Esophagus squamous epithelium (tissue), 5 donors: ENCODE data around the gene LYL1. TPM values are rescaled to one million over a fixed set of nuclear protein-coding genes. Genes with fewer than 3 reads are reported as not detected.

ENCODE experiments used
- DNase-seq: peaks from one replicate; lab custom pipeline; 2025; lab: John Stamatoyannopoulos, UW
- H3K27ac ChIP-seq, 4 donors: fragments of 200-600 bp; sonication (generic); one replicate each; pipeline ENCODE4 v1.5.1; 2016 to 2019; ENCODE audit warnings: mild to moderate bottlenecking in 1 of 4
- H3K27me3 ChIP-seq, 4 donors: fragments of 200-600 bp; sonication (generic); 1 replicate in 3 of 4; 2 replicates in 1 of 4; pipeline versions ENCODE4 v1.5.1 to v1.6.0; 2017 to 2021; ENCODE audit warnings: antibody characterized with exemption in 1 of 4
- H3K36me3 ChIP-seq, 3 donors: fragments of 200-600 bp; sonication (generic); one replicate each; pipeline ENCODE4 v1.5.1; 2016 to 2019
- H3K4me1 ChIP-seq, 3 donors: fragments of 200-600 bp; sonication (generic); one replicate each; pipeline ENCODE4 v1.5.1; 2017 to 2019
- H3K4me3 ChIP-seq, 4 donors: fragments of 200-600 bp; sonication (generic); 1 replicate in 3 of 4; 2 replicates in 1 of 4; pipeline ENCODE4 v1.5.1; 2016 to 2019; ENCODE audit warnings: mild to moderate bottlenecking in 2 of 4, moderate library complexity in 1 of 4
- H3K9me3 ChIP-seq, 3 donors: fragments of 200-600 bp; sonication (generic); one replicate each; pipeline ENCODE4 v1.5.1; 2016 to 2019
- CTCF ChIP-seq, 6 experiments: fragments of 450-650 bp in 4 of 6; fragments of 200-600 bp in 2 of 6; sonication (generic) in 2 of 6; IDR thresholded peaks; one replicate each; pipeline ENCODE4 v1.5.1; 2016 to 2019; ENCODE audit warnings: antibody characterized with exemption in 6 of 6, mild to moderate bottlenecking in 4 of 6, moderate library complexity in 4 of 6
- POLR2A ChIP-seq, 4 donors: fragments of 450-650 bp; IDR thresholded peaks; one replicate each; pipeline ENCODE4 v1.6.1; 2017; ENCODE audit warnings: antibody characterized with exemption in 4 of 4, mild to moderate bottlenecking in 4 of 4, moderate library complexity in 3 of 4
- WGBS, 2 donors: methylation state at CpG; one replicate each; pipeline ENCODE4 v1.1.5; 2018; 5-methylcytosine and 5-hydroxymethylcytosine counted together
- intact Hi-C: fragments of 100-400 bp; cut with DNase I; formaldehyde crosslinking; loops from one replicate; pipeline ENCODE4 v1.15.0; 2022
- total RNA-seq, 4 donors: library from RNA; depleted of rRNA; stranded (reverse); fragments of >200 nt; gene quantifications; one replicate each; pipeline ENCODE4 v1.1.0, GENCODE V29; 2016
- donor health status: DM: yes; HTN: yes; CAD: no.

Gene LYL1
- total RNA-seq, 4 donors from 2014 or later: 2.1 to 13.0 (median 3.9) TPM

- Histone ChIP-seq H3K27ac (peak overlapping the region in 3 of 4 donors; percentile 72 to 94 (median 91)), H3K36me3 (peaks cover 0 to 89% (median 16%) of the 10 kb centered on the region in 3 donors), H3K4me1 (peaks cover 5 to 65% (median 30%) of the 10 kb centered on the region in 3 donors), H3K27me3 (no peaks in the 10 kb centered on the region), H3K9me3 (no peaks in the 10 kb centered on the region), H3K4me3 (no peak overlapping the region)
- TF ChIP-seq POLR2A (IDR thresholded peaks at IDR 0.05): no peak
- TF ChIP-seq CTCF (IDR thresholded peaks at IDR 0.05): peak in 1 of 6 experiments; percentile 27
- intact Hi-C loops: no loop called here
- no peak for DNase-seq
- 73% methylated on average over 3 of the region's 5 CpGs; no CpG with 5 or more reads in 1 of the 2 donors for WGBS, 2 donors
Observed at GRCh38 chr19:13089139-13089856, 13.4 kb downstream of the LYL1 start.

GRCh38 chr19:13087795-13088537 lies 14.7 kb downstream of the LYL1 start:
- H3K27ac ChIP-seq: peak overlapping the region in 1 of 4 donors; percentile 21
- TF ChIP-seq POLR2A (IDR thresholded peaks at IDR 0.05) (no peak), CTCF (IDR thresholded peaks at IDR 0.05) (no peak)

GRCh38 chr19:13087295-13087694 lies 15.4 kb downstream of the LYL1 start:
- H3K4me1 ChIP-seq: peaks cover 0 to 60% (median 21%) of the 10 kb centered on the region in 3 donors
- TF ChIP-seq POLR2A (IDR thresholded peaks at IDR 0.05): no peak
- no peak for TF ChIP-seq CTCF (IDR thresholded peaks at IDR 0.05)
- H3K4me3 ChIP-seq: no peak overlapping the region
- intact Hi-C loops: no loop called here
- H3K36me3 ChIP-seq: peaks cover 0 to 100% (median 25%) of the 10 kb centered on the region in 3 donors
- 78% methylated on average over 5 of the region's 12 CpGs; no CpG with 5 or more reads in 1 of the 2 donors for WGBS, 2 donors
- DNase-seq: no peak
- H3K27ac ChIP-seq: peak overlapping the region in 2 of 4 donors; percentile 21 to 42
- no peaks in the 10 kb centered on the region for H3K9me3 ChIP-seq
- no peaks in the 10 kb centered on the region for H3K27me3 ChIP-seq

More at GRCh38 chr19:13087795-13088537, 14.7 kb downstream of the LYL1 start:
- 80 to 93% methylated on average over 20 to 31 of the region's 37 CpGs for WGBS, 2 donors
- Histone ChIP-seq H3K27me3 (no peaks in the 10 kb centered on the region), H3K4me3 (no peak overlapping the region), H3K9me3 (no peaks in the 10 kb centered on the region), H3K4me1 (peaks cover 0 to 59% (median 24%) of the 10 kb centered on the region in 3 donors), H3K36me3 (peaks cover 0 to 99% (median 25%) of the 10 kb centered on the region in 3 donors)
- intact Hi-C loops: no loop called here
- no peak for DNase-seq

- Histone ChIP-seq H3K4me1 (peaks cover 0 to 60% (median 11%) of the 10 kb centered on the region in 3 donors), H3K36me3 (peaks cover 0 to 100% (median 25%) of the 10 kb centered on the region in 3 donors), H3K4me3 (no peak overlapping the region), H3K27me3 (no peaks in the 10 kb centered on the region), H3K27ac (peak overlapping the region in 2 of 4 donors; percentile 19 to 42), H3K9me3 (no peaks in the 10 kb centered on the region)
- WGBS, 2 donors: 80% methylated on average over 1 of the region's 2 CpGs; no CpG with 5 or more reads in 1 of the 2 donors
- intact Hi-C loops: no loop called here
- TF ChIP-seq POLR2A (IDR thresholded peaks at IDR 0.05): no peak
- TF ChIP-seq CTCF (IDR thresholded peaks at IDR 0.05): no peak
- no peak for DNase-seq
Observed at GRCh38 chr19:13086341-13086740, 16.3 kb downstream of the LYL1 start.
